ENCODE results near the gene SLC30A5.
"Not testable (repeated sequence)": the region's sequence is repeated elsewhere in the genome, so short reads cannot be mapped to it uniquely, and the experiment has no call there.

The SLC30A5 gene

GRCh38 chr5:69105996-69106906 lies 12.4 kb downstream of the SLC30A5 start:
- no peak for DNase-seq (ENCODE audit: low read depth, low spot score)

DNA sequence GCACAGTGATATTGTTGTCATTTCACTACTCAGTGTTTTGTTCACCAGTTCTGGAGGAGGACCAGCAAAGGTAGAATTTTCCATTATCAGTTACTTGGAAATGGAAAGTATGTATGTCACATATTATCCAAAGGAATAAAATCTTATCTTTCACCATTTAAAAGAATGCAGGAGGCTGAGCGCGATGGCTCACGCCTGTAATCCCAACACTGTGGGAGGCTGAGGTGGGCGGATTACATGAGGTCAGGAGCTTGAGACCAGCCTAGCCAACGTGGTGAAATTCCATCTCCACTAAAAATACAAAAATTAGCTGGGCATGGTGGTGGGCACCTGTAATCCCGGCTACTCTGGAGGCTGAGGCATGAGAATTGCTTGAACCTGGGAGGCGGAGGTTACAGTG lies 14.6 kb downstream of the SLC30A5 start:
- not testable (repeated sequence) for DNase-seq (ENCODE audit: low read depth, low spot score)

DNA sequence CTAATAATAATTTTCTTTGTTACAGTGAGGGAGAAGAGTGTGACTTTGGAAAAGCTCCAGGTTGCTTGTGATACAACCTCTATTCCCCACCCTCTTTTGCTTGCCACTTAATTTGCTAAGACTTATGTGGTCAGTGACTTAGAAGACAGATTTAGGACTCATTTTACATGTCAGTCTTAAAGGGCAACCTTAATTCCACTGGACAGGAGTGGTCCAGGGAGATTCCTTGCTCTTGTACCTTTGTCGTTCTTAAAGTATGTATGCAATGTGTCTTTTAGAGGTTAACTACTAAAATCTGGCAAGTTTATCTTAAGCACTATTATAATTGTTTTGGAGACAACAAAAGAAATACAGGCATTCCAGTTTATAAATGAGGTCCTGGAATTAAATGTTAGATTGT lies 20.0 kb downstream of the SLC30A5 start:
- DNase-seq (ENCODE audit: low read depth, low spot score): no peak

DNA sequence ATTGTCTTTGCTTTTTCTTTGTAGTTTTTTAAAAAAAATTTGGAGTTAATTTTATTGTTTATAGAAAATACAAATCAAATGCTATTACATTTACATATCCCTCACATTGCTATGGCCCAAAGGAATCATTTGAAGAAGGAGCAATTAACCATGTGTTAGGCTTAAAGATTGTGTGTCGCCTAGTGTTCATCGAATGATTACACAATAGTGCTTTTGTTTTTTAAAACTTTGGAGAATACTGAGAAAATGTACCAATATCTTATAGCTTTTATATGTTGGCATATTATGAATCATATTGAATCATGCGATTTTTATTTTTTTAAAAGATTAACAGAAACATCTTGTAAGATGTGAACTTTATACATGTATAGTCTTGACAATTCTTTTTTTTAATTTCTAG lies 21.7 kb downstream of the SLC30A5 start:
- DNase-seq (ENCODE audit: low read depth, low spot score): no peak

DNA sequence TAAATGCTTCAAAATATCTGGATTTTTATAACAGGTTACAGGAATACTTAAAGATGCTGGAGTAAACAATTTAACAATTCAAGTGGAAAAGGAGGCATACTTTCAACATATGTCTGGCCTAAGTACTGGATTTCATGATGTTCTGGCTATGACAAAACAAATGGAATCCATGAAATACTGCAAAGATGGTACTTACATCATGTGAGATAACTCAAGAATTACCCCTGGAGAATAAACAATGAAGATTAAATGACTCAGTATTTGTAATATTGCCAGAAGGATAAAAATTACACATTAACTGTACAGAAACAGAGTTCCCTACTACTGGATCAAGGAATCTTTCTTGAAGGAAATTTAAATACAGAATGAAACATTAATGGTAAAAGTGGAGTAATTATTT lies 35.6 kb downstream of the SLC30A5 start:
- DNase-seq (ENCODE audit: low read depth, low spot score): no peak

DNA sequence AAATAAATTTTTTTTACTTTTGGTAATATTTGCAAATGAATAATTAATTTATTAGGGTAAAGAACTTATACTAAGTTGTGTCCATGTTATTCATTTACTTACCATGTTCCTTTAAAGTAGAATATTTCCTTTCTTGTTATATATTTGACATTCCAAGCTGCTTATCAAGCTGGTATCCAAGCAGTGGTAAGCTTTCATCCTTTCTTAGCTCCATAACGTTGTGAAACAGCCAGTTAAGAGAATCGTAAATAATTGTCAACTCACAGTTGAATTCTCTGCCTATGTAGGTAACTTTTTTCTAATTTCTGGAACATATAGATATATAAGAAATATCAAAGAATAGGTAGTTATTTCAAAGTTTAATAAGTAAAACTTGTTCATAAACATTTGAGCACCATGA lies 36.4 kb downstream of the SLC30A5 start:
- no peak for DNase-seq (ENCODE audit: low read depth, low spot score)

DNA sequence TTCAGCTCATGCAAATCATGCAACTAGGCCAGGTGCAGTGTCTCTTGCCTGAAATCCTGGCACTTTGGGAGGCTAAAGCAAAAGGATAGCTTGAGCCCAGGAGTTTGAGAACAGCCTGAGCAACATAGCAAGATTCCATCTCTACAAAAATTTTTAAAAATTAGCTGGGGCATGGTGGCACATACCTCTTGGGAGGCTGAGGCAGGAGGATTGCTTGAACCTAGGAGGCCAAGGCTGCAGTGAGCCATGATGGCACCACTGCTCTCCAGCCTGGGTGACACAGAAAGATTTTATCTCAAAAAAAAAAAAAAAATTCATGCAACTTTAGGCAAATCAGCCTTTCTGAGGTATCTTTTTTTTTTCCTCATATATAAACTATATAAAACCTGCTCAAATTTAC lies 37.5 kb downstream of the SLC30A5 start:
- DNase-seq (ENCODE audit: low read depth, low spot score): no peak

- no peak for DNase-seq (ENCODE audit: low read depth, low spot score)
Measured at GRCh38 chr5:69134126-69134525, 40.3 kb downstream of the SLC30A5 start.

- no peak for DNase-seq (ENCODE audit: low read depth, low spot score)
Measured at GRCh38 chr5:69136293-69136692, 42.5 kb downstream of the SLC30A5 start.

GRCh38 chr5:69137208-69137607 lies 43.4 kb downstream of the SLC30A5 start:
- not testable (repeated sequence) for DNase-seq (ENCODE audit: low read depth, low spot score)

GRCh38 chr5:69137807-69138206 lies 44.0 kb downstream of the SLC30A5 start:
- DNase-seq (ENCODE audit: low read depth, low spot score): no peak

- no peak for DNase-seq (ENCODE audit: low read depth, low spot score)
Measured at GRCh38 chr5:69138766-69139165, 45.0 kb downstream of the SLC30A5 start.

DNA sequence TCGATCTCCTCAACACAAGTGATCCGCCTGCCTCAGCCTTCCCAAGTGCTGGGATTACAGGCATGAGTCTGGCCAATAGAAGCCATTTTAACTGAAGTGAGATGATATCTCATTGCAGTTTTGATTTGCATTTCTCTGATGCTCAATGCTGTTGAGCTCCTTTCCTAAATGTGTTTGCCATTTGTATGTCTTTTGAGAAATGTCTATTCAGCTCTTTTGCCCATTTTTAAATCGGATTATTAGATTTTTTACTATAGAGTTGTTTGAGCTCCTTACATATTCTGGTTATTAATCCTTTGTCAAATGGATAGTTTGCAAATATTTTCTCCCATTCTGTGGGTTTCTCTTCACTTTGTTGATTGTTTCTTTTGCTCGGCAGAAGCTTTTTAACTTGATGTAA lies 46.4 kb downstream of the SLC30A5 start:
- not testable (repeated sequence) for DNase-seq (ENCODE audit: low read depth, low spot score)

- DNase-seq (ENCODE audit: low read depth, low spot score): no peak
Measured at GRCh38 chr5:69140827-69141226, 47.0 kb downstream of the SLC30A5 start.

DNA sequence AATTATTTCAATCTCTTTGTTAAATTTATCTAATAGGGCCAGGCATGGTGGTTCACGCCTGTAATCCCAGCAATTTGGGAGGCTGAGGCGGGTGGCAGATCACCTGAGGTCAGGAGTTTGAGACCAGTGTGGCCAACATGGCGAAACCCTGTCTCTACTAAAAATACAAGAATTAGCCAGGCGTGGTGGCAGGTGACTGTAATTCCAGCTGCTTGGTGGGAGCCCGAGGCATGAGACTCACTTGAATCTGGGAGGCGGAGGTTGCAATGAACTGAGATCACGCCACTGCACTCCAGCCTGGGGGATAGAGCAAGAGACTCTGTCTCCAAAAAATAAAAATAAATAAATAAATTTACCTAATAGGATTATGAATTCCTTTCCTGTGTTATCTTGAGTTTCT lies 54.8 kb downstream of the SLC30A5 start:
- not testable (repeated sequence) for DNase-seq (ENCODE audit: low read depth, low spot score)

DNA sequence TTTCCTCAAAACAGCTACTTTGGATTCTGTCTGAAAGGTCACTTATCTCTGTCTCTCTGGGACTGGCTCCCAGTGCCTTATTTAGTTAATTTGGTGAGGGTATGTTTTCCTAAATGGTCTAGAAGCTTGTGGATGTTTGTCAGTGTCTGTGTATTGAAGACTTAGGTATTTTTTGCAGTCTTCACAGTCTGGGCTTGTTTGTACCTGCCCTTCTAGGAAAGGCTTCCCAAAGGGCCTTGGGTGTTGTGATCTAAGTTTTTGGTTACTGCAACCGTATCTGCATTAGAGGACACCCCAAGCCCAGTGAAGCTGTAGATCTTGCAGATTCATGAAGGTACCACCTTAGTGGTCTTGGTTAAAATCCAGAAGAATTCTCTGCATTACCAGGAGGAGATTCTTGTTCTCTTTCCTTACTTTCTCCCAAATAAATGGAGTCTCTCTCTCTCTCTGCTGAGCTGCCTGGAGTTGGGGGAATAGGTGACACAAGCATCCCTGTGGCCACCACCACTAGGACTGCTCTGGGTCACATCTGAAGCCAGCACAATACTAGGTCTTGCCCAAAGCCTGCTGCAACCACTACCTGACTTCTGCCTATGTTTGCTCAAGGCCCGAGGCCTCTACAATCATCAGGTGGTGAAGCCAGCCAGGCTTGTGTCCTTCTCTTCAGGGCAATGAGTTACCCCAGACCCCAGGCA lies 55.3 kb downstream of the SLC30A5 start:
- no peak for DNase-seq (ENCODE audit: low read depth, low spot score)

DNA sequence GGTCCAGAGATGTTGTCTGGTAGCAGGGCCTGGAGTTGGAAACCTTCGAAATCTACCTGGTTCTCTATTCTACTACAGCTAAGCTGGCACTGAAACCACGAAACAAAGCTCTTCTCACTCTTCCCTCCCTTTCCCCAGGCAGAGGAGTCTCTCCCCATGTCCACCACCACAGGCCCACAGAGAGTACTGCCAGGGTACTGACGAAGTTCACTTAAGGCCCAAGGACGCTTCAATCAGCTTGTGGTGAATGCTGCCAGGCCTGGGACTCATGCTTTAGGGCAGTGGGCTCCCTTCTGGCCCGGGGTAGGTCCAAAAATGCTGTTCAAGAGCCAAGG lies 55.8 kb downstream of the SLC30A5 start:
- DNase-seq (ENCODE audit: low read depth, low spot score): no peak

DNA sequence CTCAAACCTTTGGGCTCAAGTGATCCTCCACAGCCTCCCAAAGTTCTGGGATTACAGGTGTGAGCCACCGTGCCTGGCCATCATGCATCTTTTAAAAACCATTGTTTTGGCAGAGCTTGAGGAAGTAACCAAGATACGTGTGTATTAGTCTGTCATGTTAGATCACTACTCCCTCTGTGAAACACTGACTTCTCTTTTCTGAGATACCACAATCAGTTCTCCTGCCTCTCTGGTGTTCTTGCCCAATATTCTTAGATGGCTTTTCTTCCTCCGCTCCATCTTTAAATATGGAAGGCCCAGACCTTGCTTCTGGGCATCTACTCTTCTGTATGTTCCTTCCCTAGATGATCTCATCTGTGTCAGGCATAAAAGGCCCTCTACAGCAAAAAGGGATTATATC lies 58.9 kb downstream of the SLC30A5 start:
- DNase-seq (ENCODE audit: low read depth, low spot score): no peak

GRCh38 chr5:69156456-69156855 lies 62.6 kb downstream of the SLC30A5 start:
- no peak for DNase-seq (ENCODE audit: low read depth, low spot score)

- DNase-seq (ENCODE audit: low read depth, low spot score): no peak
Measured at GRCh38 chr5:69158039-69158438, 64.2 kb downstream of the SLC30A5 start.

- no peak for DNase-seq (ENCODE audit: low read depth, low spot score)
Measured at GRCh38 chr5:69160651-69161050, 66.8 kb downstream of the SLC30A5 start.

- DNase-seq (ENCODE audit: low read depth, low spot score): peak; percentile 95
Measured at GRCh38 chr5:69166686-69167492, 73.1 kb downstream of the SLC30A5 start, which contains the start of gene CCNB1. CCNB1 (plus strand) TSS chr5:69167150; CDS start chr5:69167263, 113 bp downstream.
